Measurements from ENCODE around the gene SMARCA1. TPM values are rescaled to one million over a fixed set of nuclear protein-coding genes. Genes with fewer than 3 reads are reported as not detected.

The SMARCA1 gene
- total and polyA plus RNA-seq, 10 of the 15 experiments (the other 5 are each of a cell fraction or from before 2014, with no cell fraction given): 0.02 to 0.31 (median 0.08) TPM; not detected in 3

GRCh38 chrX:129530410-129530809 is 7.1 kb upstream of the SMARCA1 start:
- Histone ChIP-seq H3K4me1 (ENCODE audit: control insufficient read depth, insufficient read depth, low read length) (no peaks in the 10 kb centered on the region), H3K9ac (ENCODE audit: control insufficient read depth, insufficient read depth, low read length) (no peak overlapping the region), H3K4me3 (no peak overlapping the region), H3K36me3 (ENCODE audit: control insufficient read depth in 2 of 2, insufficient read depth in 2 of 2, low read length in 1 of 2) (no peaks in the 10 kb centered on the region), H3K4me2 (ENCODE audit: control insufficient read depth, insufficient read depth) (no peak overlapping the region), H2AFZ (ENCODE audit: control insufficient read depth, low read depth, low read length) (no peak overlapping the region), H3K27me3 (replicated peaks in 1 of 2; ENCODE audit: control insufficient read depth in 2 of 2, insufficient read depth in 2 of 2, low read length in 1 of 2) (no peaks in the 10 kb centered on the region), H3K27ac (ENCODE audit: control insufficient read depth, insufficient read depth) (no peak overlapping the region), H3K79me2 (ENCODE audit: control insufficient read depth, insufficient read depth, low read length) (no peaks in the 10 kb centered on the region), H3K9me3 (replicated peaks; ENCODE audit: control insufficient read depth, insufficient read depth, low read length) (no peaks in the 10 kb centered on the region), H4K20me1 (ENCODE audit: control insufficient read depth, insufficient read depth) (no peaks in the 10 kb centered on the region)
- BruUV-seq (replicated peaks): no TSS peak
- ATAC-seq: no peak
- DNase-seq (ENCODE audit: low read depth, low spot score): no peak
- TF ChIP-seq JUNB (IDR thresholded peaks at IDR 0.05): no peak
- no peak for TF ChIP-seq ESRRA (IDR thresholded peaks at IDR 0.05; ENCODE audit: low read length)
- no peak for TF ChIP-seq SP1 (IDR thresholded peaks at IDR 0.05; ENCODE audit: low read depth, low read length)
- no peak for TF ChIP-seq SMC3 (IDR thresholded peaks at IDR 0.05; ENCODE audit: borderline replicate concordance, low read length)
- TF ChIP-seq SUPT20H (IDR thresholded peaks at IDR 0.05; ENCODE audit: borderline replicate concordance, control insufficient read depth, low read depth, low read length): no peak
- TF ChIP-seq ASH2L (IDR thresholded peaks at IDR 0.05; ENCODE audit: borderline replicate concordance, low read depth): no peak
- no peak for TF ChIP-seq EED (IDR thresholded peaks at IDR 0.05; ENCODE audit: low read depth)
- no peak for TF ChIP-seq PAX5 (IDR thresholded peaks at IDR 0.05; ENCODE audit: borderline replicate concordance, low read depth, low read length)
- no peak for TF ChIP-seq BCL11A (IDR thresholded peaks at IDR 0.05; ENCODE audit: low read depth, low read length)
- TF ChIP-seq ELK1 (IDR thresholded peaks at IDR 0.05; ENCODE audit: low read depth, low read length): no peak
- TF ChIP-seq MEF2A (IDR thresholded peaks at IDR 0.05; ENCODE audit: insufficient read depth, low read depth, low read length): no peak
- in situ Hi-C loops (cut with MboI) (no loop called here), intact Hi-C loops (cut with micrococcal nuclease; ENCODE audit: unreplicated experiment) (no loop called here)
- ChIA-PET RAD21 (ENCODE audit: unreplicated experiment) (no interaction called here), SMC1A (ENCODE audit: uncharacterized antibody, unreplicated experiment) (no interaction called here), POLR2A (no interaction called here), CTCF (no interaction called here)
- 31% methylated on average over 5 of the region's 5 CpGs for WGBS (ENCODE audit: insufficient coverage, insufficient replicate concordance, low lambda C conversion rate, missing lambda C conversion rate)
- no peak for FAIRE-seq

Measured in GM12878 (cell line).